NOMO-1 treated with DMSO at 0.1 percent for 48 hours (cell line): ENCODE measurements around the gene CCDC71.

Experiments
- DNase-seq: peaks from one replicate; lab custom pipeline; 2025; ENCODE audit not compliant: unreplicated experiment; lab: John Stamatoyannopoulos, UW

CCDC71 gene

DNA sequence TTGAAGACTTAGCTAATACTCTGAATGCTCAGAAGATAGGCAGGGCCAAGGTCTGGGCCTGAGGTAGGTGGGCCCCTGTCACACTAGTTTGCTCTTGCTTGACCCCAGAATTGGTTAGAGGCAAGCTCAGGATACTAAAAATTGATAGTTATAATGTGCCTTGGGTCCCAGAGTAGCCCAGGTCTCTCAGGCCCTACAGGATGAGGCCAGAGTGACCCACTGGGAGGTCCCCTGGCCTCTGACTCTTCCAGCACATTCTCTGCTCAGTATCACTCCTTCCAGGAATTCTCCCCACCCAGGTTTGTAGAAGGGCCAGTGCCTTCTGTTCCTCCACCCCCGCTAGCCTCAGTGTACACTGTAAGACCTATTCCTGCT is 4.6 kb upstream of the CCDC71 start:
- no peak for DNase-seq

DNA sequence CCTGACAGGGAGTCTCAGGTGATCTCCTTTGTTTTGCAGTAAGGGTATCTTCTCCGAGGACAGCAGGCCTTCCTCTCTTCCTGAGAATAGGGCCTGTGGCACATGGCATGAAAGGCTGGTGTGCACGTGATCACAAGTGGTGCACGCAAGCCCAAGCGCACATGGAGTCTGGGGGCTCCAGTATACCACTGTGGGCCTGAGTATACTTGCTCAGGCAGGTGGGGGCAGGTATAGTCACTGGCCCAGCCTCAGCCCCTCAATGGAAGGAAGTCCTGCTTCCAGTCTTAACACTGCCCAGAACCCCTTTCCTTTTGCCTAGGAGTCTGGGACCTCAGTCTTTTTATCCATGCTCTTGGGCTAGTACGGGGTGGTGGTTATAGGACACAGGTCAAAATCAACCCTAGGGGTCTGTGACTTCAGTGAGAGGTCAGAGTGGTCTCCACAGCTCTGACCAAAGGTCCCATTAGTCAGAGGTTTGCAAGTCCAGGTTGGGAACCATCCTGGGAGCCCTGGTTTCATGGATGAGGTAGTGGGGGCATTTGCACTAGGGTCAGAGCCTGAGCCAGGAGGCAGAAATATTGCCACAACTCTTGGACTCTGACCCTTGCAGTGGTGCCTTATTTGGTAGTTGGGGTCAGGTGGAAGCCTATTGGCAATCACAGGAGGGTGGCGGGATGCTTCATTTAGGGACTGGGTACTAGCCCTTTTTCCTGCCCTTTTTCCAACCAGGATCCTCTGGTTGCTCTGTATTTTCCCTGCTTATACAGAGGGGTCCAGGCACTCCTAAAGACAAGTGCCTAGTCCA is 823 bp upstream of the CCDC71 start:
- no peak for DNase-seq

DNA sequence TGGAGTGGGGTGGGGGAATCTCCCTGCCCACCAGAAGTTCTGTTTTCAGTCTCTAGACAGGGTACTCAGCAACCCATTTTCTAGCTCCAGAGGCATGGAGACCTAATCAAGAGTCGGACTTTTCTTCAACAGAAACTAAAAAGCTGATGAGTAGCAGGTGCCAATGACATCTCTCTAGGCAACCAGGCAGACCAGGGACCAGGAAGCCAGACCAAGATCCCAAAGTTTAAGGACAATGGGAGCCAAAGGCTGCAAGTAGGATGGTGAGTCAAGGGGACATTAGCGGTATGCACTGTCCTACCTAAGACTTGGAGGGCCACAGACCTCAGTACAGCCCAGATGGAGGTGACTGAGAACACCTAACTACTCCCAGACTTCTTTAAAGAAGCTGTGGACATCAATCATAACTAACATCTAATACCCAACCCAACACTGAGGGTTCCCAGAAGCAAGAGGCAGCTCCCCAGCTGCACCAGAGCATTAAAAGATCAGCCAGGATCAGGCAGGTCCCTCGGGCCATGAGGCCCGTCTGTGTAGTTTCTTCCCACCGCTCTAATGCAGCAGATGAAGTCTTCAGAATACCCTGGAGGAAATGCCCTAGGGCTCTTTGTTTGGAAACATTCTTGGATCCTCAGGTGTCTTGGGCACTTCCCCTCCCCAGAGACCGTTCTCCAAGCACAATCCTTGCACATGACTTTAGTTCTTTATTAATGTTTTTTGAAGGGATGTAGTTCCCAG is 979 bp downstream of the CCDC71 start:
- no peak for DNase-seq

DNA sequence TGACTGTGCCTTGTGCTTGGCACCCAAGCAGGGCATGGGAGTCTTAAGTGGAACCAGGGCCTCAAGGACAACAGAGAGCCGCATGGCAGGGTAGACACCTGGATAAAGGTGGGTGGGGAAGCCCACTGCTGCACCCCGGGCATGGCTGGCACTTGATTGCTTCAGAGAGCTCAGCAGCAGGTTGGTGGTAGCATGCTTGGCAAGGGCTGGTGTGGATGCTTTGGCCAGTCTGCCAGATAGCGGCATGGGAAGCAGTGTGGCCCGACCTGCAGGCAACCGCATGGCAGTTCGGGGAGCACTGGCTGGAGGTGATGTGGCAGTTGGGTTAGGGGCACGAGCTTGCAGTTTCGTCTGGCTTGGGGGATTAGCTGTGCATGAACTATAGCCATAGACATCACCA is 2.5 kb downstream of the CCDC71 start:
- no peak for DNase-seq

DNA sequence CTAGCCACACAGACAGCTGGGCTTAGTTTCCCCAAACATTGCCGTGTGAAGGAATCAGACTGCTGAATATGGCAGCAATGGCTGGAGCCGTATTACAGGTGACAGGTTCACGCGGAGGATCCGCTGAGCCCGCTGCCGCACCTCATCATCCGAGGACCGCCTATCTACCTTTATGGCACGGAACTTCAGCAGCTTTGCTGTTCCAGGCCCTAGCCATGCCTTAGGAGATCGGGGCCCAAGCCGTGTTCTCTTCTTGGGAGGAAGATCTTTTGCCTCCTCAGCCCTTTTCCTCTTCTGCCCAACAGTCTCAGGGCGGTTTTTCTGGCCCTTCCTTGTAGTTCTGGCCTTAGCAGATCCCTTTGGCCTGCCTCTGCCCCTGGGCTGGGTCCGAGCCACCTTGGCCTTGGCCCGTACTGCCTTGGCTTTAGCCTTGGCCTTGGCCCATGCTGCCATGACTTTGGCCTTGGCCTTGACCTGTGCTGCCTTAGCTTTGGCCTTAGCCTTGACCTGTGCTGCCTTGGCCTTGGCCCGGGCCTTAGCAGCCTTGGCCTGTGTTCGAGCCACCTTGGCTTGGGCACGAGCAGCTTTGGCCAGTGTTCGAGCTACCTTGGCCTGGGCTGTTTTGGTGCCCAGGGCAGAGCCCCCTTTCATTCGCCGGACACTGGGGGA is 3.2 kb downstream of the CCDC71 start:
- DNase-seq = no peak

DNA sequence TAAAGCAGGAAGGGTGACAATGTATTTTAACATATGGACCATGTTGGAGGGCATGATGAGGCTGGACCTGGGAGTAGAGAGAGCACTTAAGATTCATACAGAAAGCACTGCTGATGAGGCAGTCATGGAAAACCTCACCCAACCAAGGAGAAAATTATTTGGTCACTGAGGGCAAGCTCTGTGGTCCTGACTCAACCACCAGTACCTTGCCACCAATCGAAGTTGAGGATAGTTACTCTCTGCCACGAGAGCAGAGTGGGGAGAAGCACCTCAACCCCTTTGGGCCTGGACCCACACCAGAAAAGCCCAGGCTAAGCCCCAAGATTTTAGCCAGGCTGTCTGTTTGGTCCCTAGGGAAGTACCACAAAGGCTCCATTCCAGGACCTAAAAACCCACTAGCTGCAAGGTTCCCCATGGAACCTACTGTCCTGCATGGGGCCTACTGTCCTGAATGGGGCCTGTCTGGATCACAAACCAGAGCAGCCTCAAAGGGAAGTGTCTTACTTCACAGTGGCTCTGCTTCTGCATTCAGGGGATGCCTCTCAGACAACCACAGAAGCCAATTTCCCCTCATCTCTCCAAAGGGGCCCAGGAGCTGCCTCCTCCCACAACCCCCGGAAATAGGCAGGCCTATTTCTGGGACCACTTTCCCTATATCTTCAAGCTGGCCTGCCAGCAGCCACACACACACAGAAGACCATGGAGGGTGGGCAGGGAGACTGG is 4.2 kb downstream of the CCDC71 start:
- DNase-seq = peak; percentile 30

DNA sequence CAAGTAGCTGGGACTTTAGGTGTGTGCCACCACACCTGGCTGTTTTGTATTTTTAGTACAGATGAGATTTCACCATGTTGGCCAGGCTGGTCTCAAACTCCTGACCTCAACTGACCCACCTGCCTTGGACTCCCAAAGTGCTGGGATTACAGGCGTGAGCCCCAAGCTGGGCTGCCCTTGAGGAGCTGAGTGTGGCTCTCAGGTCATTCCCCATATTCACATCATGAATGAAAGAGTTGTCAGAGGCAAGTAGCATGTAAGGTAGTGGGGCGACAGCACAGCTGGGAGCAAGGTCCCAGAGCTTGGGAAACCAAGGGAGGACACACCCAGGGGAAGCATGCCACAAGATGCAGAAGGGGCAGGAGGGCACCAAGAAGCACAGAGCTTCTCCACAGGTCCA is 4.9 kb downstream of the CCDC71 start:
- no peak for DNase-seq

DNA sequence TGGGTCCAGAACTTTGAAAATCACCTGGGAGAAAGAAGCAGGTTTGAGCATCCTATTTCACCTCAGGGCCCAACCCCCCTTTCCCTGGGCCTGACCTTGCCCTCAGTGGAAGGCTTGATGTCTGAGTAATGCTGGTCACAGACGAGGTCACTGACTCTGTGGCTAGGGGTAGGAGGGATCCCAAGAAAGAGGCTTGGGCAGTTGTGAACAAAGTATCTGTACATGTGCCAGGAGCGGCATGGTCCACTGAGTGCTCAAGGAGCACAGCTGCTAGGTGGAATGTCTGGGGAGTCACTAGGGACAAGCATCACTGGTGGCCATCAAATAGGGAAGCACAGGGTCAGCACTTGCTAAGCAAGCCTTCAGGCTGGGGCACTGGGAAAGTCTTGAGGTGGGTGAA is 7.3 kb downstream of the CCDC71 start:
- no peak for DNase-seq

DNA sequence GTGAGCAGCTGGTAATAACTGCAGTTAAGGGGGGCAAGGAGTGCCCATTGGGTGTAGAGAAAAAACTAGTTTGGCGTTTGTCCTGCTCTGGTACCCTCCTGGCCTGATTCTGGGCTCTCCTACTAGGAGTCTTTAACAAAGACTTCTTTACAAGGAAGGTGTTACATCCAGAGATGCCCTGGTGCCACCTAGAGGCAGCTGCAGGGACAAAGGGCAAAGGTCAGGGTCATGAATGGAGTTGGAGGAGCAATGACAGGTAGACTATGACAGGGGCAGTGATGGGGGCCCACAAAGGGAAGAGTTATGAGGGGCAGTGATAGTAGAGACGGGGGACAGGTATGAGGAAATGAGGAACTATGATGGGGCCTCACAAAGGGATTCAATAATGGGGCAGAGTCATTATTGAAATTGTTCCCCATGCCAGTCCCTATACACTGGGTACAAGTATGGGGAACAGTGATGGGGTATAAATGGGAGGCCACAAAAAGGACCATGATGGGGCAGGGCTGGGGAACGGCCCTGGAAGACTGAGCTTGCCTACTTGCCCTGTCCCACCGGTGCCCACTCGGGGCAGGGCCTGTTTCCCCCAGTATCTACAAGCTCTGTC is 7.9 kb downstream of the CCDC71 start:
- peak; percentile 40 for DNase-seq

DNA sequence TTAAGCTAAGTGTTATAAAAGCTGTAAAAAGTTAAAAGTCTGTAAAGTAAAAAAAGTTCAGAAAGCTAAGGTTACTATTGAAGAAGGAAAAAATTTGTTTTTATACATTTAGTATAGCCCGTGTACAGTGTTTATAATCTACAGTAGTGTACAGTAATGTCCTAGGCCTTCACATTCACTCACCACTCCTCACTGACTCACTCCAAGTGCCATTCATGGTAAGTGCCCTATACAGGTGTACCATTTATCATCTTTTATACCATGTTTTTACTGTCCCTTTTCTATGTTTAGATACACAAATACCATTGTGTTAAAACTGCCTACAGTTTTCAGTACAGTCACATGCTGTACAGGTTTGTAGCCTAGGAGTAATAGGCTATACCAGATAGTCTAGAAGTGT is 8.8 kb downstream of the CCDC71 start:
- DNase-seq = no peak

DNA sequence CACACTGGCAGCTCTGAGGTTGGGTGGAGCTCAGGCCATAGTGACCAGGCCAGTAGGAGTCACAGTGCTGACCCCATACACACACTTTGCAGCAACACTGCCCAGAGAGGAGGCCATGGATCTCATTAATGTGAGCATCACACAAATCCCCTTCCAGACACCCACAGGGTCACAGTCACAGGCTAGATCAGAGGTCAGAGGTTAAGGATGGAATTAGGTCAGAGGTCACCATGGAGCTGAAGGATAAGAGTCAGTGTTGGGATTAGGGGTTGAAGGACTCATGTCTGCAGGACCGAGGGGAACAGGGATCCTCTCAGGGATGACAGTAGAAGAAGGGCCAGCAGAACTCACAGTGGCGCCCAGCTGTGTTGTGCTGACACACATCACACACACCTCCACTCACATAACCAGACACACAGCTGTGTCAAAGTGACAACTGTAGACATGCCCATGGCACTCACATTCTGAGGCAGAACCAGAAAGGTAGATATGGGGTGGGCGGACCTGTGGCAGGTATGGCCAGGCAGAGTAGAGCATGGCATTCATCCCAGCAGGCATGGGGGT is 12.7 kb downstream of the CCDC71 start:
- no peak for DNase-seq

DNA sequence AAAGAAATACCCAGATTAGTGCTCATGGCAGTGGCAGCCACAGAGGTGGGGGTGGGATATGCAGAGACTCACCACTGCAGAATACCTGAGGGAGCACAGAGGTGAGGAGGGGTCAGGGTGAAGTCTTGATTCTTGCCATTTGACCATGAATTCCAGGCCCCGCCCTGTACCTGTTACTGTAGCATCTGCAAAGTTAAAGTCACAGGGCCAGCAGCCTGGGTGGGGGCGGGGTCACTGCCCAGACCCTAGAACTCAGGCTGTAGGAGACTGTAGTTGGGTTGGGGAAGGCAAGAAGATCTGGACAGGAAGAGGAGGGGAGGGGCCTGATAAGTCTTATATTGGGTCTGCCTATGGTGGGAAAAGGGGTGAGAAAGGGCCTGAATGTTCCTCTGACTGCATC is 14.5 kb downstream of the CCDC71 start:
- DNase-seq = no peak

DNA sequence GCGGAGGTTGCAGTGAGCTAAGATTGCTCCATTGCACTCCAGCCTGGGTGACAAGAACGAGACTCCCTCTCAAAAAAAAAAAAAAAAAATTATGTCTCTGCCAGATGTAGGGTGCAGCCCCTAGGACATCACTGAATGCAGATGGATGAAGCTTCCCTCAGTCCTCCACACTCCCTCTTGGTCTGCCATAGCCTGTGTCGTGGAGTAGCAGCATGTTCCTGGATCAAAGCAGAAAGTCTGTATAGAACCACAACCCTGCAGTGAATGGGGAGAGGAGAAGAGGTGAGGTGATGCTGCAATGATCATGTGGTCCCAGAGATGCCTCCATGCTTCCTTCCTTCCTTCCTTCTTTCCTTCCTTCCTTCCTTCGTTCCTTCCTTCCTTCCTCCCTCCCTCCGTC is 18.0 kb downstream of the CCDC71 start:
- DNase-seq = no peak

DNA sequence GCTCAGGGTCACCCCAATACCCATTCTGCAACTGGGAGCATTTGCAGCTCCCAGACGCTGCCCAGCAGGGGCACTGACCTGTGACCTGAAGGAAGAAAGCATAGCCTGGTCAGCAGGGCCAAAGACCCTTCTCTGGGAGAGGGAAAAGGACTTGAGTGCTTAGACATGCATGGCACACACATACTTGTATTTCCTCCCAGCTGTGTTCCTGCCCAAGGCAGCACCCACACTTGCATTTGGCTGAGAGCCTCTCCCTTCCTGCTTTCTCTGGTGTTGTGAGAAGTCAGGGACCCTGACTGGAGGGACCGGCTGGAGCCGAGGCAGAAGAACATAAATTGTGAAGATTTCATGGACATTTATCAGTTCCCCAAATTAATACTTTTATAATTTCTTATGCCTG is 26.1 kb downstream of the CCDC71 start:
- DNase-seq = no peak

DNA sequence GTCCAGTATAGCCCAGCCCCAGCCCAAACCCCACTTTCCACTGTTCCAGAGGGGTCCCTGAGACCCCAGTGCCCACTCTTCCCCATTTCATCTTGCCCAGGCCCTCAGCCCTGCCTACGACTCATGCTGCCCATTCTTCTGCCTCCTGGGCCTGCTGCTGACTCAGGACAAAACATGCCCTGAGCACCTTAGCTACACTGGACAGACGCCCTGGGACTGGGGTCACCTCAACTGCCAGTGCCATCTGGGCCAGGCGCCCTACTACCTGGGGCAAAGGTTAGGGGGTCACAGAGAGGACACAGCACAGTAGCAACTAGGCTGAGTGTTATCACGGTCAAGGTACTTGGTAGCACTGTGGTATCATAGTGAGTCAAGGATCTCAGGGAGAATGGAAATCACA is 30.6 kb downstream of the CCDC71 start:
- no peak for DNase-seq

DNA sequence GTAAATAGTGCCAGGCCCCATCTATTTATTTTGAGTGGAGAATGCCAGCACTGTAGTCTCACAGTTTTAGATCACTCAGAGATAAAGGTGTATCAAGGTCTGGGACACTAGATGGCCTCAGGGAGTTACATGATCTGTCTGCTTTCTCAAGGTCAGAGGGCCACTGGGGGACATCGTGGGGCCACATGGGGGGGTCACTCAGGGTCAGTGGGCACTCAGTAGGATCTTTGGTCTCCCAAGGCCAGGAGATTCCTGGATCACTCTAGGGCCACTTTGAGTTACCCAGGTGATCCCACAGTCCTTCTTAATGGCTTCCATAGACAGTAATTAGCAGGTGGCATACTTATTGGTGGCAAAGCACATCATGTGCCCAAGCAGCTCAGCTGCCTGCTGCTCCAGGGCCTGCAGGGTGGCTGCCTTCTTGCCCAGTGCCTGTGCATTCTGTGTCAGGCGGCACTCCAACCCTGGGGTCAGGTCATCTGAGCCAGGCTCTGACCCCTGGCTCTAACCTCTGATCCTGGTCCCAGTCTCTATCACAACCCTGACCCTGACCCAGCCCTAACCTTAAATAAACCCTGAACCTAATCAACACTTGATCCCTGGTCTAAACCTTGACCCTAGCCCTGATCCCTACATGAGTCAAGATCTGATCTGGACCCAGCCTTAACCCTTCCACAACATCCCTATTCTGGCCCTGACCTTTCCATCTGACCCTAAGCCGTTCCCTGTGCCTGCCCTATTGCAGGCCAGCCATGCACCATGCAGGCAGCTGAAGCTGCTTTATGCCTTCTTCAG is 31.5 kb downstream of the CCDC71 start:
- no peak for DNase-seq

DNA sequence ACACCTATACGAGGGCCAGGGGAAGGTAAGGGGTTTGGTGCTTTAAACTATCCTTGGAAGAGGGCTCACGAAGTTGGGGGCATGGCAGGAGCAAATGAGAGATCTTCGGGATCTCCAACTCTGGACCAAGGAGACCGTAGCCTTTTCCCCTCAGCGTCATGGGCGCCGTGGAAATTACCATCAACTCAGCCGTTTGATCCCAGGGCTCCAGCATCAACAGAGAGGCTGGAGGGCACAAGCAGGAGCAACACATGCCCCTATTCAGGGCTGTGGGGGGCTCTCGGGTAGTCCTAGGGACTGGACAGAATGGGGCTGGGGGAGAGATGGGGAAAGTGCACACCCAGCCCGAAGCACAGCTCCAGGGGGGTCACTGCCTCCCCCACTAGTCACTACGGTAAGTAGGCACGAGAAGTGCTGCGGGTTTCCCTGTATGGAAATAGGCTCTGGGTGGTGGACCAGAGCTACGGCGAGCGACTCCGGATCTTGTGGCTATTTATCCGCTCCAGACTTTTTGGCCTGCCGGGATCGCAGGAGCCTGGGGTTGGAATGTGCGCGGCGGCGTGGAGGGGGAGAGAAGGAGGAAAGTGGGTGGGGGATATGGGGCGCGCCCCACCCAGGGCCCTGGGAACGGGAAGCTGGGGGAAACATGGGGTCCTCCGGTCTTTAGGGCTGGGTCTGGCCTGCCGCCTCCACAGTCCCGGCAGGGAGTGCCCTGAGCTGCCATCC is 32.7 kb downstream of the CCDC71 start:
- DNase-seq = no peak

DNA sequence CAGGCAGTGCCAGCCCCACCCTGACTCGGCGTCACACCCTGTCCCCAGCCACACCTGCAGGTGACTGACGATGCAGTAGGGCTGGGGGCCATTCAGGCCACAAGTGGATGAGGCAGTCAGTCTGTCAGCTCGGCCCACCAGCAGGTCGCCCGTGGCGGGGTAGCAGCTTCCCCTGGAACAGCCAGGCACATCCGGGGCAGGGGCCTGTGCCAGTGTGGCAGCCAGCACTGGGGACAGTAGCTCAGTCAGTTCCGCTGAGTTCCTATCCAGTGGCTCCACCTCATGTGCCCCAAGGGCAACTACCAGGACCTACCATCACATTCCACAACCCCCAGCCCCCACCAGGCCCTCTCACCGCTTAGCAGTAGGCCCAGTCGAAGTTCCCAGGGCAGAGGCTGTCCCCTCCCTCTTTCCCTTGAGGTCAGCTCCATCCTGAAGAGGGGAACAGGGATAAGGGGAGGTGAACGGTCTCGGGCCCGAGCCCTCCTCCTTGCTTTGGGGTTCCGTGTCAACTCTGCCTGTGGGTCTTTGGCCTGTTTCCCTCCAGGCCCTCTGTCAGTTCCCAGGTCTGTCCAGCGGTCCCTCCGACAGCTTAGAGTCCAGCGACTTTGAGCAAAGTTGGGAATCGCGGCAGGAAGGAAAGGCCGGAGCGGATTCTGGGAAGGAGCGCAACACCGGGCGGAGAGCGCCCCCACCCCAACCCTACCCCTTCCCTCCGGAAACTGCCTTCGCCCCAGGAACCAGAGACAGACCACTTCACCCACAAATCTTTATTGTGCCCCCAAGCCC is 33.5 kb downstream of the CCDC71 start, which contains the start of gene LAMB2:
Gene LAMB2 (minus strand): TSS at position 614 of the 789 bp plus-strand sequence. CDS start 183 bp downstream, at position 431.
- DNase-seq = no peak
